Activated CD4-positive, alpha-beta T cell treated with anti-CD3 and anti-CD28 coated beads, Interleukin-2, amount 10 ng/mL, durations not matched to agents 7 days and 5 days (primary cell): ENCODE results near the gene FSHR. TPM values are rescaled to one million over a fixed set of nuclear protein-coding genes. Genes with fewer than 3 reads are reported as not detected.

Source experiments
- CTCF ChIA-PET: fragments of 350-600 bp; sonication (Branson Sonifier 250); formaldehyde crosslinking; loops from one replicate; lab custom pipeline; 2021; ENCODE audit warnings: antibody characterized with exemption; lab: Charles Lee
- POLR2A ChIA-PET: fragments of 350-600 bp; sonication (Branson Sonifier 250); formaldehyde crosslinking; loops from one replicate; lab custom pipeline; 2021; ENCODE audit warnings: antibody characterized with exemption; lab: Charles Lee
- DNase-seq: peaks from one replicate; pipeline ENCODE4 v3.0.0-alpha.2; 2020
- H3K27ac Mint-ChIP-seq: one replicate; pipeline ENCODE4 v1.8.0; 2021; ENCODE audit warnings: mild to moderate bottlenecking, moderate library complexity, mixed read lengths
- H3K27me3 Mint-ChIP-seq: one replicate; pipeline ENCODE4 v1.8.0; 2021; ENCODE audit warnings: mixed read lengths
- H3K36me3 Mint-ChIP-seq: one replicate; pipeline ENCODE4 v1.8.0; 2021; ENCODE audit warnings: low read depth, mixed read lengths
- H3K4me1 Mint-ChIP-seq: one replicate; pipeline ENCODE4 v1.8.0; 2021; ENCODE audit warnings: mixed read lengths
- H3K4me3 Mint-ChIP-seq: one replicate; pipeline ENCODE4 v1.8.0; 2021; ENCODE audit warnings: mild to moderate bottlenecking, moderate library complexity, mixed read lengths
- H3K9me3 Mint-ChIP-seq: one replicate; pipeline ENCODE4 v1.8.0; 2021; ENCODE audit warnings: mixed read lengths
- total RNA-seq, 2 experiments: library from RNA; stranded (reverse); gene quantifications; one replicate each; pipeline ENCODE4 v1.2.3, GENCODE V29; 2021

Gene FSHR
- total RNA-seq, 2 experiments from 2014 or later, result not detected

DNA sequence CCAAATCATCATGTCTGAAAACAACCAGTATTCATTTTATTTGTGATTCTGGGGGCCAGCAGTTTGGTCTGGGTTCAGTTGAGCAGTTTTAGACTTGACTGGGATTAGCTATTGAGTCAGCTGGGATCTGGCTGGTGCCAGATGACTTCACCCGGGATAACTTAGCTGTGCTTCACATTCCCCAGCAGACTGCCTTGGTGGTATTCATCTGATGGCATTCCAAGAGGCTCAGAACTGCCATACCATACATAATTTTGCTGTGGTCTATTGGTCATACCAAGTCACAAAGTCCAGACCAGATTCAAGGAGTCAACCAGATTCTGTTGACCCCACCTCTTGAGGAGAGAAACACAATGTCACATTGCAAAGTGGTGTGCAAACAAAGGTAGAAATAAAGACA, 7.8 kb upstream of the FSHR start:
- Mint-ChIP-seq H3K4me1 (no peaks in the 10 kb centered on the region), H3K27ac (no peak overlapping the region), H3K9me3 (no peaks in the 10 kb centered on the region), H3K36me3 (no peaks in the 10 kb centered on the region), H3K4me3 (no peak overlapping the region), H3K27me3 (no peaks in the 10 kb centered on the region)
- ChIA-PET CTCF (no interaction called here), POLR2A (no interaction called here)
- DNase-seq, result no peak

DNA sequence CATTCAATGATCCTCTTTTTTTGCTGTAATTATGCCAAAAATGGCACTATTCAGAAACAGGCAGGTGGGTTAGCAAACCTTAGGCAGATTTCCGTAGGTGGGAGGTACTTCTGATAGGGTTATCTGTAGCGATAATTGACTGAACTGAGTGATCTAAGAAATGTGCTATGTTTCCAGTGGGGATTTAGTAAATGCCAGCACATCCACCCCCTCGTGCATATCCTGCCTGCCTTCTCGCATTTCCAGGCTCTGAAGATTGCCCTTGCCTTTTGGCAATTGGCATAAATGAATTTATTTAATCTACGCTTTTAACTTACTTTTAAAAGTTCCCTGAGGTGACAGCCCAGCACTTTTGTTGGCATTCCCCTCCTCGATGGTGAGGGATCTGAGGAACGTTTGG, 576 bp upstream of the FSHR start:
- Mint-ChIP-seq H3K27me3 (no peaks in the 10 kb centered on the region), H3K36me3 (no peaks in the 10 kb centered on the region), H3K27ac (no peak overlapping the region), H3K4me3 (no peak overlapping the region), H3K9me3 (no peaks in the 10 kb centered on the region), H3K4me1 (no peaks in the 10 kb centered on the region)
- POLR2A ChIA-PET, result no interaction called here
- DNase-seq, result no peak
- CTCF ChIA-PET, result no interaction called here

DNA sequence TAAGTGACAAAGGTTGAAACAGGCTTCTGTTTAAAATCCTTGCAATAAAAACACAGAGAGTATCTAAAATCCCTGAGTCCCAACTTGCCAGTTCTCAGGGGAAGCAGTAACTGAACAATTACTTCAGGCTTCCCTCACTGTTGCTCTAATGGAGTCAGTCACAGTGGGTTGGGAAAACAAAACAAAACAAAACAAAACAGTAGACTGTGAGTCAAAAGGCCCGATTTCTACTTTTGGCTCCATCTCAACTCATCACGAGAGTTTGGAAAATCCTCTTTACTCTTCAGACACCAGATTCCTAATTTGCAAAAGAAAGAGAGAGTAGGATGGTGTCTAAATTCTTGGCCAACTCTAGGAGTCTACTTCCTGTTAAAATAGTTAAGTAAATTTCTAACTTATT, 1.1 kb downstream of the FSHR start:
- ChIA-PET CTCF (no interaction called here), POLR2A (no interaction called here)
- Mint-ChIP-seq H3K4me3 (no peak overlapping the region), H3K36me3 (no peaks in the 10 kb centered on the region), H3K27ac (no peak overlapping the region), H3K27me3 (no peaks in the 10 kb centered on the region), H3K9me3 (no peaks in the 10 kb centered on the region), H3K4me1 (no peaks in the 10 kb centered on the region)
- DNase-seq, result no peak

DNA sequence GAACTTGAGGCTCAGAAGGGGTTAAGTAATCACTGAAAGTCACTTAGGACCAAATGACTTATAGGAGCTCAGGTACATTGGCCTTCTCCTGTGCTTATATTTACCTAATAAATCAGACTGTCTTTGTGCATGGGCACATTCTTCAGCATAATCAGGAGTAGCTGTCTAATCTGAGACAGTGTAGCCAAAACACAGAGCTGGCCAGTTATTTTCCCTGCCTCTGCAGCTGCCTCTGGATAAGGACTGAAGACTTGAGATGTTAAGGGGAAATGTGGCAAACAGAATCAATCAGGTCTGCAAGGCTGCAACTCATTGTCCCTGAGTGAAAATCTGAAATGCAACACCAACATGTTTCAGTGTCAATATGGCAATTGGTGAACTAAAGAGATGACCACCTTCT, 1.5 kb downstream of the FSHR start:
- Mint-ChIP-seq H3K27ac (no peak overlapping the region), H3K4me3 (no peak overlapping the region), H3K27me3 (no peaks in the 10 kb centered on the region), H3K4me1 (no peaks in the 10 kb centered on the region), H3K36me3 (no peaks in the 10 kb centered on the region), H3K9me3 (no peaks in the 10 kb centered on the region)
- POLR2A ChIA-PET, result no interaction called here
- CTCF ChIA-PET, result no interaction called here
- no peak for DNase-seq

DNA sequence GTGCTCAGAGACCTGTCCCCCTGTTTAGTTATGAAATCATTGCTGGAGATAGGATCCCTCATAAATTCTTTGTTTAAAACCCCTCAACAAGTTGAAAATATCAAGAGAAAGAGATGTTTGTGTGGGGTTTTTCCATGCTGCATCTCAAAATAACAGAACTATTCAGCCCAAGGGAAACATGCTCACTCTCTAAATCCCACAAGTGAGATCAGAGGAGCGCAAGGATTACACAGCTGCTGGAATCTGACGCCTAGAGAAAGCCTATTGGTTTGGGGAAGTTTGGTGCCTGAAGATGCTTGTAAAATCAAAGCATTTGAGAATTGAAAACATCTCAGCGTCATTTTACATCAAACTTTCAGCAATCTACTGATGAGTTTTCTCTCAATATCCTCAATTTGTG, 7.9 kb downstream of the FSHR start:
- DNase-seq, result no peak
- no peak overlapping the region for H3K27ac Mint-ChIP-seq
- POLR2A ChIA-PET, result no interaction called here
- CTCF ChIA-PET, result no interaction called here
- H3K27me3 Mint-ChIP-seq, result no peaks in the 10 kb centered on the region
- no peak overlapping the region for H3K4me3 Mint-ChIP-seq
- no peaks in the 10 kb centered on the region for H3K9me3 Mint-ChIP-seq
- H3K4me1 Mint-ChIP-seq, result no peaks in the 10 kb centered on the region
- no peaks in the 10 kb centered on the region for H3K36me3 Mint-ChIP-seq

DNA sequence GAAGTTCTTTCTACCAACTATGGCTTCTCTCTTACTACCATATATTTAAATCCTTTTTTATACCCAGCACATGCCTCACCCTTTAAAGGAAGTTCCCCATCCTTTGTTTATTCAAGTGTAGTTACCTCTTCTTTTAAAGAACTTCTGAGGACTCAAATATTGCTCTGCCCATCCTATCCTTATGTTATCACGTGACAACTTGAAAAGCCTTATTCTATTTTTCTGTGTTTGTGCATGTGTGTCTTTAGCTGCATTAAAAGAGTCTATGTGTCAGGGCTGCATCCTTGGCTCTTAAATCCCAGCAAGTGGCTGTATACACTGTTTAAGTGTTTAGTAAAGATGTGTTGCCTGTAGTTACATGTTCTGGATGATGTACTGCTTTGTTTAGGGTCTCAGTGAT, 22.5 kb downstream of the FSHR start:
- H3K27me3 Mint-ChIP-seq, result no peaks in the 10 kb centered on the region
- no peaks in the 10 kb centered on the region for H3K4me1 Mint-ChIP-seq
- no peak for DNase-seq
- H3K9me3 Mint-ChIP-seq, result peaks cover 3% of the 10 kb centered on the region
- H3K36me3 Mint-ChIP-seq, result no peaks in the 10 kb centered on the region
- POLR2A ChIA-PET, result no interaction called here
- CTCF ChIA-PET, result no interaction called here
- H3K4me3 Mint-ChIP-seq, result no peak overlapping the region
- no peak overlapping the region for H3K27ac Mint-ChIP-seq

DNA sequence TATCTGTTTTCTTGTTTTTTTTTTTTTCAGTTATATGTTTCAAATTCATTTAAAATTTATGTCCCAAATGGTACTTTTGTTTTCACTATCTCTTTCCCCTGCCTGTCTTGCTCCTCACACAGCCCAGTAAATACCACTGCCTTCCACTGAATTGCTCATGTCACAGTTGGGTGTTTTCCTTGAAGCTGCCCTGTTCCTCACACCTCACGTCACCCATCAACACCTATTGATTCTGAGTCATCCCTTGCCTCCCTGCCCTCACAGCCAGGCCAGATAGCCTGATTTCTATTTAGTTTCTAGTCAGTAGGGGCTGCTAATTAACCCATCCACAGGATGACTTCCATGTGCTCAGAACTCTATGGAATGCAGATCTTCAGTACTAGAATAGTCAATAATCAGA, 25.3 kb downstream of the FSHR start:
- ChIA-PET POLR2A (no interaction called here), CTCF (no interaction called here)
- no peak for DNase-seq
- Mint-ChIP-seq H3K9me3 (peaks cover 3% of the 10 kb centered on the region), H3K4me1 (no peaks in the 10 kb centered on the region), H3K4me3 (no peak overlapping the region), H3K36me3 (no peaks in the 10 kb centered on the region), H3K27me3 (no peaks in the 10 kb centered on the region), H3K27ac (no peak overlapping the region)

DNA sequence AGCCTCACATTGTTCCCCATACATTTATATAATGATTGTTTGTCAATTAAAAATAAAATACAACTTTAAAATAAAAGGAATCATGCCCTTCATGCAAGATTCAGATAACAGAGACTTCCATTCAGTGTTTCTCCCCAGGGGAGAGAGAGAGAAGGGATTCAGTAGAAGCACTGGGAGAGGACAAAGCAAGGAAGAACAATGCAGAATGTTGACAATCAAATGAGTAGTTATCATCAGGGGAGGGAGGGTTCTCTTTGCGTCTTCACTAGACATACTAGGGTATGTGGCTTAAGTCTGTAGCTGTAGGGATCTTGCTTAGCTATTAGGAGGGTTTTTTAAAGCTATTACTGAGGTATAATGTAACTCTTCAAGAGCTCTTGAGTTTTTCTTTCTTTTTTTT, 30.7 kb downstream of the FSHR start:
- no peaks in the 10 kb centered on the region for H3K36me3 Mint-ChIP-seq
- no peak for DNase-seq
- H3K27ac Mint-ChIP-seq, result no peak overlapping the region
- CTCF ChIA-PET, result no interaction called here
- POLR2A ChIA-PET, result no interaction called here
- no peak overlapping the region for H3K4me3 Mint-ChIP-seq
- H3K9me3 Mint-ChIP-seq, result no peaks in the 10 kb centered on the region
- no peaks in the 10 kb centered on the region for H3K4me1 Mint-ChIP-seq
- no peaks in the 10 kb centered on the region for H3K27me3 Mint-ChIP-seq

DNA sequence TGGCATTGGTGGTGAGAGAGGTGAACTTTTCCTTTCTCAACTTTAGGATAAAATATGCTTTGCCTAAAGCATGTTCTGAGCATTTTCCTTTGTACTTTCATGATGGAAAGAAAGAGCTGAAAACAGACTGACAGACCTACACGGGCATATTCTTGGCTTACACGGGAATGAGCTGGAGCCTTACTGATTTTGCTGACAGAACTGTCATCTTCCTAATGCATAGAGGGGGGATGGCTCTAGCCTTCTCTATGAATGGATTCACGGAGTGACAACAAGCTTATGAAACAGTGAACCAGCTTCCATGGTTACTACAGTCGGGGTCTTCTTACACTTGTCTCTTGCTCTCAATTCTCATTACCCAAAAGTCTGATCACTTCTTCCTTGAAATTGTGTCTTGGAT, 32.2 kb downstream of the FSHR start:
- Mint-ChIP-seq H3K4me1 (no peaks in the 10 kb centered on the region), H3K27me3 (no peaks in the 10 kb centered on the region)
- POLR2A ChIA-PET, result no interaction called here

DNA sequence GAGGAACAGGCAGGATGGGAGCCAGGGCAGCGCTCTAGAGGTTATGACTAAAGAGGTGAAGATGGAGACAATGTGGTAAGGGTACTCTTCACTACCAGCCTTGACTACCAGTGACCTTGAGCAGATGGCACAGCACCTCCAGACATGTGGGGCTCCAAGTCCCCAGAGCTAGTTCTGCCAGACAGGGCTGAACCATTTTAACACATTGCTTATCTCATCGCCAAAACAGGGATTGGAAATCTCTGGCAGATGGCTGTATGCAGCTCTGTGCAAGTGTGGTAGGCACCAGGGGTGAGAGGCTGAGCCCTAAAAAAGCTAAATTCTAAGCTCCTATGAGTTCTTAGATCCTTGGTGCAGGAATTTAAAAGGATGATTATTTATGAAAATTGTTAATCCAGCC, 41.3 kb downstream of the FSHR start:
- ChIA-PET POLR2A (no interaction called here), CTCF (no interaction called here)
- Mint-ChIP-seq H3K36me3 (no peaks in the 10 kb centered on the region), H3K27ac (no peak overlapping the region), H3K27me3 (no peaks in the 10 kb centered on the region), H3K4me3 (no peak overlapping the region), H3K9me3 (no peaks in the 10 kb centered on the region), H3K4me1 (no peaks in the 10 kb centered on the region)
- no peak for DNase-seq

More for the DNA sequence above, 32.2 kb downstream of the FSHR start:
- no peaks in the 10 kb centered on the region for H3K9me3 Mint-ChIP-seq
- DNase-seq, result no peak
- no peak overlapping the region for H3K27ac Mint-ChIP-seq
- CTCF ChIA-PET, result no interaction called here
- H3K4me3 Mint-ChIP-seq, result no peak overlapping the region
- no peaks in the 10 kb centered on the region for H3K36me3 Mint-ChIP-seq

DNA sequence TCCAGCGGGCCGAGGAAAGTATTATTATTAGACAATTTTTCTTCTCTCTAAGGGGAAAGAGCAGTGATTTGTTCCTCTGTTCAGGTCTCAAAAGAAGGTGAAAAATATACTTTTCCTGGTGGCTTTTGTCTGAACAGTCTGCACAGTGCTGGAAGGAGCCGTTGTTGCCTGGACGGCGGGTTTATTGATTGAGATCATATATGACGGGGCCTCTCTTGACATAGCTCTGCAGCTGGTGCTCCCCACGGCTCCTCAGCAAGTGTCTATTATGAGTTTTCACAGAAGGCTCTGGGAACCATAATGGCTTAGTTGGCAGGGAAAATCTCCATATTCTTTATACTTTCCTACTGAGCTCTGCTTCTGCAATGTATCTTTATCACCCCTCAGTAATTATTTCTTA, 42.9 kb downstream of the FSHR start:
- no peak overlapping the region for H3K27ac Mint-ChIP-seq
- DNase-seq, result no peak
- no peaks in the 10 kb centered on the region for H3K9me3 Mint-ChIP-seq
- no peaks in the 10 kb centered on the region for H3K27me3 Mint-ChIP-seq
- no peaks in the 10 kb centered on the region for H3K36me3 Mint-ChIP-seq
- POLR2A ChIA-PET, result no interaction called here
- no peaks in the 10 kb centered on the region for H3K4me1 Mint-ChIP-seq
- no peak overlapping the region for H3K4me3 Mint-ChIP-seq
- CTCF ChIA-PET, result no interaction called here

DNA sequence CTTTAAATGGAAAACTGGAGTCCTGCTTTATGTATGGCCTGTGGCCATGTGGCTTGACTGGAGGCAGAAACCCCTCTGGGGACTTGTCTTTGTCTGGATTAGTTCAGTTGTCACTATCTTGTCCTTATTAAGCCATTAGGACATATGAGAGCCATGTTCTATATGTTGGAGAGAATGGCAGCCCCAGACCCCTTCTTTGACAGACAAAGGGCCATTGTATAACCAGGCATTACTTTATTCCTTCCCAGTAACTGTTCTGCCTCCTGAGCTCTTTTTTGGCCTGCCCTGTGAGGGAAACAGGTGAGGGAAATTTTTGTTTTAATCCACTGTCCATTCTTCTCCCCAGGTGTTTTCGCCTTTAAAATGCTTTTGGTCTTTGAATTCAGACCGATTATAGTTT, 43.3 kb downstream of the FSHR start:
- no peak for DNase-seq
- ChIA-PET POLR2A (no interaction called here), CTCF (no interaction called here)
- H3K27me3 Mint-ChIP-seq, result no peaks in the 10 kb centered on the region
- no peaks in the 10 kb centered on the region for H3K9me3 Mint-ChIP-seq
- H3K4me1 Mint-ChIP-seq, result no peaks in the 10 kb centered on the region
- no peaks in the 10 kb centered on the region for H3K36me3 Mint-ChIP-seq
- no peak overlapping the region for H3K4me3 Mint-ChIP-seq
- no peak overlapping the region for H3K27ac Mint-ChIP-seq

DNA sequence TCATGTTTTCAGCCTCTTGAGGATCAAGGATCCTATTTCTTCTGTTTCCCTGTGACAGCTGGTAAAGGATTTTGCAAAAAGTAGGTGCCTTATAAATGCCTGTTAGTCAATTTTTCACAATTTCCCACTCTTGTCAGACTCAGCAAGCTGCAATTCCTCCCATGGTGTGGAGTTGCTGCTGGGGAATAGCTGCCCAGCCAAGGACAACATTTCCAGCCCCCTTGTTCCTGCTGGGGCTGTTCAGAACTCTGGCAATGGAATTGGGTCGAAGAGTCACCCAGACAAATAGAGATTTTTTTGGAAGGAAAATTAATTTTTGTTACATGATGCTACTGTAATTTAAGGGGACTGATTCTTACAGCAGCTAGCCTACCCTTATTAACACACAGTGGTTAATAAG, 43.7 kb downstream of the FSHR start:
- ChIA-PET POLR2A (no interaction called here), CTCF (no interaction called here)
- Mint-ChIP-seq H3K4me3 (no peak overlapping the region), H3K36me3 (no peaks in the 10 kb centered on the region), H3K4me1 (no peaks in the 10 kb centered on the region), H3K27me3 (no peaks in the 10 kb centered on the region), H3K9me3 (no peaks in the 10 kb centered on the region), H3K27ac (no peak overlapping the region)
- no peak for DNase-seq

DNA sequence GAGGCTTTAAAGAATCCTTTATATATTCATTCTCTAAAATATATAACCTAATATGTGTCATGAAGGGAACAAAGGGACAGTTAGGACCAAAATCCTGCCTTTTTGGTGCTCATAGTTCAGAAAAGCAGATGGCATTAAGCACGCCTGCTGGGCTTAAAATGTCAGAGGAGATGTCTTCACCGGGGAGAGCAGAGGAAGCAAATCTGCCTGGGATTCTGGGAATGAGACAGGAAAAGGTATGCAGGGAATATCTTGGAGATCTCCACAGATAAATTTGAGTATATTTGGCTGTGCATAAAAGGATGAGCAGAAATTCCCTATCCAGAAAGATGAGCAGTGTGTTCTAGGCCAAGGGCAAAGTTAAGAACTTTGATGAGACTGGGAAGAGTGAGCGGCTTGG, 45.5 kb downstream of the FSHR start:
- Mint-ChIP-seq H3K9me3 (no peaks in the 10 kb centered on the region), H3K27me3 (no peaks in the 10 kb centered on the region), H3K36me3 (no peaks in the 10 kb centered on the region), H3K4me3 (no peak overlapping the region), H3K27ac (no peak overlapping the region), H3K4me1 (no peaks in the 10 kb centered on the region)
- no peak for DNase-seq
- POLR2A ChIA-PET, result no interaction called here
- CTCF ChIA-PET, result no interaction called here

DNA sequence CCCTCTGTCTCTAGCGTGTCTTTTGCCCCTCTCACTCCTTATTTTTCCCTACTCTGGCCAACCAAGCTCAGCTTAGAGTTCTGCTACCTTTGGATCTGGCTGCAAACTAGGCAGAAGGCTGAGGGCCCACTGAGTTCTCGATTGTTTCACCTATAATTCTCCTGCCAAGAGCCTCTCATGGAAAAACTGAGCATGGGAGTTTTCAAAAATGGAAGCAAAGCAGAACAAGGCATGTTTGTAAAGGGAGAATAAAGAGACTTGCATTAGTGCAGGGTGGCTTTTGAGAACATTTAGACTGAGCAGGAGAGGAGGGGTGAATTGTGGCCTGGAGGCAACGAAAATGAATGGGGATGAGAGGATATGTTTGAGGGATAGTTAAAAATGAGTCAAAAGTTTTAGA, 45.9 kb downstream of the FSHR start:
- no peaks in the 10 kb centered on the region for H3K27me3 Mint-ChIP-seq
- no peak overlapping the region for H3K27ac Mint-ChIP-seq
- no peak for DNase-seq
- ChIA-PET POLR2A (no interaction called here), CTCF (no interaction called here)
- no peaks in the 10 kb centered on the region for H3K9me3 Mint-ChIP-seq
- no peak overlapping the region for H3K4me3 Mint-ChIP-seq
- no peaks in the 10 kb centered on the region for H3K36me3 Mint-ChIP-seq
- no peaks in the 10 kb centered on the region for H3K4me1 Mint-ChIP-seq
